ENCODE data around the gene SIGLEC9.

Gene SIGLEC9

DNA sequence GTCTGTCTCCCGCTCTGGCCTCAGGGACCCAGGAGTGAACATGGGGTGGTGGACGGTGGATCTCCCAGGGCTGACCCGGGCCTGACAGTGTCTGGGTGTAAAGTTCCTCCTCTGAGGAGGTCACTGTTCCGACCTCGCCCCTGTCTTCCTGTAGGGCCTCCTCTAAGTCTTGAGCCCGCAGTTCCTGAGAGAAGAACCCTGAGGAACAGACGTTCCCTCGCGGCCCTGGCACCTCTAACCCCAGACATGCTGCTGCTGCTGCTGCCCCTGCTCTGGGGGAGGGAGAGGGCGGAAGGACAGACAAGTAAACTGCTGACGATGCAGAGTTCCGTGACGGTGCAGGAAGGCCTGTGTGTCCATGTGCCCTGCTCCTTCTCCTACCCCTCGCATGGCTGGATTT, at the start of gene SIGLEC9:
SIGLEC9 (plus strand) TSS at position 178 of the 400 bp plus-strand sequence; CDS start at position 247, 69 bp downstream.
- no peak for FAIRE-seq

GRCh38 chr19:51075998-51076397, 48.7 kb upstream of the SIGLEC9 start:
- FAIRE-seq = no peak

GRCh38 chr19:51076631-51077213, 48.0 kb upstream of the SIGLEC9 start:
- FAIRE-seq = no peak

DNA sequence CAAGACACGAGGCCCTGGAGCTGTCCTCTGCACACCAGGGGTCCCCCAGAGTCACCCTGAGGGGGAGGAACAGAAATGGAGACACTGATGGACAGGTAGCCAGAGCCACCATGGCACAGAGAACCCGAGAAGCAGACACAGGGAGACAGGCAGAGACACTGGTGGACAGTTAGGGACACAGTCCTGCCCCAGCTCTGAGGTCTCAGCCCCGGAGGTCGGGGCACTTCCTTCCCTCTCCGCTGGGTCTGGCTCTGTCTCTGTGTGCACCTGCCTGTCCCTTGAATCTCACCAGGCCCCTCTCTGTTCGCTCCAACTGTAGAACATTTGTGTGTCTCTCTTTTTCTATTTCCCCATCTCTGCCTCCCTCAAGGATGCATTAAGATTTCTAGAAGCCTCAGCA, 46.6 kb upstream of the SIGLEC9 start:
- FAIRE-seq = no peak

DNA sequence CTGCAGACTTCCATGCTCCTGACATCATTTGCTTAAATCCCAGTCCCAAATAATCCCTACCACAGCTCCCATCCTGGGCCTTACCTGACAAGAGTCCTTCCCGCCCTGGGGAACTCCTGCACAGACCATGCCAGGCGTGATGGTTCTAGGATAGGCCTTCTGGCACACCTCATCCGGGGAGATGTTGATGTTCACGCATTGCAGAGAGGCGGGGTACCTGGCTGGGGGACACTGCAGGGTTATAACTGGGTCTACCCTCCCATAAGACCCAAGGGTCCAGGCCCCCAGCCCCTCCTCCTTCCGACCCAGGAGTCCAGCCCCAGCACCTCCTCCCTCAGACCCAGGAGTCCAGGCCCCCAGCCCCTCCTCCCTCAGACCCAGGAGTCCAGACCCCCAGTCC, 46.0 kb upstream of the SIGLEC9 start:
- no peak for FAIRE-seq

- no peak for FAIRE-seq
Measured at GRCh38 chr19:51079481-51080110, 45.1 kb upstream of the SIGLEC9 start.

DNA sequence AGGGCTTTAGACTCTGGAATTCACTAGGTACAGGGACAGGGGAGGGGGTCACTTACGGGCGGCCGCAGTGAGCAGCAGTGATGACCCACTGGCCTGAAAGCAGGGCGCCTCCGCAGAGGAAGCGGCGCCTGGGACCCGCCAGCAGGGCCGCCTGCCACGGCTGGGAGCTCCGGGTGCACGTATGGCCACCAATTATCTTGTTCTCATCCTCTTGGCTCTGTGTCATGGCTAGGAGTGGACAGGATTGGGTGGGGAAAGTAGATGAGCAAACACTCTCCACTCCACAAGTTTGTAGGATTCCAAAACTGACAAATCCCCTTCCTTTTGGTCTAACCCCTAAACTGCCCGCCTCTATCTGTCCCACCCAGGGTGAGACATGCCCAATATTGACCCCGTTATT, 43.2 kb upstream of the SIGLEC9 start:
- FAIRE-seq = no peak

- FAIRE-seq = no peak
Measured at GRCh38 chr19:51082611-51083010, 42.1 kb upstream of the SIGLEC9 start, which contains the start of gene KLK14. KLK14 (minus strand) TSS chr19:51082887; CDS start chr19:51082614, 273 bp downstream.

DNA sequence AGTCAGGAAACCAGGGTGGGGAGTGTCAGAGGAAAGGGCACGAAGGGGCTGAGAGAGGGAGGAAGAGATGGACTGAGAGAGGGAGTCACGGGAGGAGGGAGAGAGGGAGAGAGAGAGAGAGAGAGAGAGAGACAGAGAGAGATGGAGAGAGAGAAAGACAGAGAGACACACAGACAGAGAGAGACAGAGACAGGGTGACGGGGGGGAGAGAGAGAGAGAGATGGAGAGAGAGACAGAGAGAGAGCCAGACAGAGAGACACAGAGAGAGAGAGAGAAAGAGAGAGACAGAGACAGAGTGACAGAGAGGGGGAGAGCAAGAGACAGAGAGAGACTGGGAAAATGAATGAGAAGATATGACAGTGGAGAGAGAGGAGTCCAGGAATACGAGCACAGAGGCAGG, 41.5 kb upstream of the SIGLEC9 start:
- FAIRE-seq = no peak

GRCh38 chr19:51083783-51084182, 40.9 kb upstream of the SIGLEC9 start:
- no peak for FAIRE-seq

- FAIRE-seq = no peak
Measured at GRCh38 chr19:51084505-51084904, 40.2 kb upstream of the SIGLEC9 start.

GRCh38 chr19:51086153-51086850, 38.4 kb upstream of the SIGLEC9 start:
- FAIRE-seq = no peak

DNA sequence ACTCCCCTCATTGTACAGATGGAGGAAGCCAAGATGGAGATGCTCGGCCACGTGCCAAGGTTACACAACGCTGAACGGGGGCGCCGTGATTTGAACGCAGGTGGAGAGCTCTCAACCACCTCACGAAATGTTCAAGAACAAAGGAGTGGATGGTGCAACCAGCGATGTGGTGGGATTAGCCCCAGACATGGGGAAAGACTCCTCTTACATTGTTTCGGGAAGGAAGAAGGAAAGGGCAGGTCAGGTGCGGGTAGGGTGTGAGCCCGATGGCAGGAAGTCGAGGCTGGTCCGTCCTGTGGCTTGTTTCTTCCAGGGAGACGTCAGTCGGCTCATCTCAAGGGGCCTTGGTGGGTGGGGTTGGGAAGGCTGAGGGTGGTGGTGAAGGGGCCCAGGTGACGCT, 34.9 kb upstream of the SIGLEC9 start:
- no peak for FAIRE-seq

DNA sequence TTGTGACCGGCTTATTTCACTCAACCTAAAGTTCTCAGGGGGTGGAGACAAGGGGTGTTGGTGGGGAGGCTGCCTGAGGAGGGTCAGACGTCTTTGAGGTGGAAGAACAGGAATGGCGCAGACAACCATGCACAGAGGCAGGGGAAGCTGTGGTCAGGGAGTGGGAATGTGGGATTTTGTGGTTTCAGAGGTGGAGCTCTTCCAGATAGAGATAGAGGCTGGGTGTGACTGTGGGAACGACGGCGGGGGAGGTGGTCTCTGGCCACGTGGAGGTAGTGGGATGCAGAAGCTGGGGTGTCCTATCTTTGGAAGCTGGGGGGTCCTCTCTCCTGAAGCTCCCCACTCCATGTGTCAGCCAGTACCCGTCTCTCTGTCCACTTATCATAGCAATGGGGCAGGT, 34.2 kb upstream of the SIGLEC9 start:
- FAIRE-seq = no peak

DNA sequence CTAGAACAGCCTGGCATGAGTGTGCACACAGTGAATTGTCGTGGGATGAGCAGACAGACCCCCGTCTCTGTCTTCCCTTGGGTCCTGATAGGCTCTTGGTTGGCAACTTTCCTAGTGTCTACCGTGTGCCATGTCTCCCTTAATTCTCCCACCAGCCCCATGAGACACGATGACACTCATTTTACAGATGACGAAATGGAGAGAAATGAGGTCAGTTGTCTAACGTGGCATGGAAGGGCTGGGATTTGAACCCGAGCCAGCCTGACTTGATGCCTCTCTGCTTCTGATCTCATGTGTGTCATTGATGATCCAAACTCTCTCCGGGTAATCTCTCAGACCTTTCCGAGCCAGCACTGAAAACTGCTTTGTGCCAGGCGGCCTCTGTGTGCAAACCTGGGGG, 33.6 kb upstream of the SIGLEC9 start:
- no peak for FAIRE-seq

- FAIRE-seq = no peak
Measured at GRCh38 chr19:51091895-51092873, 32.5 kb upstream of the SIGLEC9 start.

- no peak for FAIRE-seq
Measured at GRCh38 chr19:51093101-51093500, 31.6 kb upstream of the SIGLEC9 start.

DNA sequence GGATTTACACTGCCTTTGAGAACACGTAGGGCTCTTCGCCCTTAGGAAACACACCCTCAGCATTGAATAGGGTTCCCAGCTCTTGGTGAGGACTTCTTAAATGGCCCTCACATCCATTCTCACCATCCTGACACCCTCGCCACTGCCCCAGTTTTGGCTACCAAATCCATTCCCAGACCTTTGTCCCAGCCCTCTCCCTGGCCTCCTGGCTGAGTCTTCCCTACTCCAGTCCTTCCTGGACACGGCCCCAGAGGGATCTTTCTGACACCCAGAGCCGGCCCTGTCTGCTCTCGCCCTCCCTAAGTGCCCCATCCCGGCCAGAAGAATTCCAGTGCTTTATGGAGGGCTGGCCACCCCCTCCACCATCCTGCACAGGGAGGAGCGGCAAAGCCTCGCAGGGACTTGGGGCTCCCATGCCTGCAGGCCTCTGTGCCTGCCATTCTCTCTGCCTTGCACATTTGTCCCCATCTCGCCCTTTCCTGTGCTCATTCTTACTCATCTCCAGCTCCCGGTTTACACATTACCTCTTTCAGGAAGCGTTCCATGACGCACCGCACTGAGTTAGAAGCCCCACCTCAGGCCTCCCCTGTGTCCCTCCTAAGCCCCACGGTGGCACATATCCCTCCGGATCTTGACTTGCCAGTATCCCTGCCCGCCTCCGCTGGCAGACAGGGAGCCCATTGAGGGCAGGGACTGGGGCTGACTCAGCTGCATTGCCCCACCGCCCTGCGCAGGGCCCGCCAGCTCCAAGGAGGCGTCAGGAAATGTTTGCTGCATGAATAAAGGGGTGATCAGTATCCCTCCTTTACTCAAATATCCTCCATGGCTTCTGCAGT, 31.0 kb upstream of the SIGLEC9 start:
- FAIRE-seq = no peak

DNA sequence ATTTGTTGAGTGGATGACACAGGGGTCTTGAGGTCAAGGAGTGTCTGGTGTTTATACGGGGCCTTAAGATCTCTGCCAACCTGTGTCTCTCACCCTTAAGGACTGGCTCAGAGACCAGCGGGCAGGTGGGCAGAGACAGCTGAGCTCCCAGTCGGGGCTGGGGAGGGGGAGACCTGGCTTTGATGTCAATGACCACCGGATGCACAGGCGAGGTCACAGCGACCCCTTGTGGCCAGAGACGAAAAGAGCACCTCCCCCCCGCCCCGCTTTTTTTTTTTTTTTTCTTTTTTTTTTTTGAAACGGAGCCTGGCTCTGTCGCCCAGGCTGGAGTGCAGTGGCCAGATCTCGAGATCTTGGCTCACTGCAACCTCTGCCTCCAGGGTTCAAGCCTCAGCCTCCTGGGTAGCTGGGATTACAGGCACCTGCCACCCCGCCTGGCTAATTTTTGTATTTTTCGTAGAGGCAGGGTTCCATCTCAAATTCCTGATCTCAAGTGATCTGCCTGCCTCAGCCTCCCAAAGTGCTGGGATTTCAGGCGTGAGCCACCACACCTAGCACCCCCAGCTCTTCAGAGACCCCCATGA, 29.9 kb upstream of the SIGLEC9 start:
- no peak for FAIRE-seq

DNA sequence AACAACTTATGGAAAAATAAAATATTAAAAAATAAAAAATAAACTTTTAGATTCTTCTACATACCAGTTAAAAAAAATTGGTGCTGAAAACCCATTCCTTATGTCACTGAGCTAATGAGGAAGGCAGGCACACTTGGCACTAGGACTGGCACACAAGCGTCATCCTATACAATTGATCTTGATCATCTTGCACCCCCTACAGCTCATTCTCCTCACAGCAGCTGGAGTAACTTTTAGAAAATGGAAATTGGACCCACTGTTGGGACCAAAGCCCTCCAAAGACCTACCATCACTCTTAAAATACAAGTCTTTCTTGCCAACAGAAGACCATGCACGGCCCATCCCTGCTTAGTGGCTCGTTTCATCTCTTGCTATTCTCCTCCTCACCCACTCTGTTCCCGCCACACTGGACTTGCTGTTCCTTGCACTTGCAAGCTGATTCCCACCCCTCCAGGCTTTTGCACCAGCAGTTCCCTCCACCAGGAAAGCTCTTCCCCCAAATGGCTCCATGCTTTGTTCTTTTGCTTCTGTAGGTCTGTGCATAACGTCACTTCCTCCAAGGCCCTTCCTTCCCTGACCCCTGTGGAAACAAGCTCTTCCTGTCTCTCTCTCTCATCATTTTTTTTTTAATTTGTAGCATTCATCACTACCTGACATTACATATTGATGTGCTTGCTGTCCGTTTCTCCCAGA, 28.1 kb upstream of the SIGLEC9 start:
- no peak for FAIRE-seq

DNA sequence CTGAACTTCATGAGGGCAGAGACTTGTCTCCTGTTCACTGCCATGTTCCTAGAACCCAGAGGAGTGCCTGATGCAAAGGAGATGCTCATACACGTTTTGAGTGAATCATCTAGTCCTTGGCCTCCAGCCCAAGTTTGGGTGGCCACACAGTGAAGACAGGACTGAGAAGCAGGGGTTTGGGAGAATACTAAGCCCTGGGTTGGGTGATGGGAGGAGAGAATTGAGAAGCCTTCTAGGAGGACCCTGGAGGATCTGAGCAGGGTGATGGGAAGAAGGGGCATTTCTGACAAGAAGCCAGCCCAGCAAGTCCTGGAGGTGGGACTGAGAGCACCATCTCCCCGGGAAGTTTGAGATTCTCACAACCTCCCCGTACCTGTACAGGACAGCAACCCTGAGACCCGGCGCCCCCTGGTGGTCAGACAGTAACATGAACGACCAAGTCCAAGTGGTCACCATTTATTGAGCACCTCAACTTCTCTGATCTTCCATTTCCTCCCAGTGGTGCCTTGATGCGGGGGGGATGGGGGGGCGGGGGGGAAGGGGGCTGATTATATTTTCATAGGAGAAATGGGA, 27.5 kb upstream of the SIGLEC9 start:
- no peak for FAIRE-seq

Measured in TTC549 (cell line).